Endothelial cell of umbilical vein (primary cell): ENCODE results near the gene HOXA9.

Experiments
- POLR2A ChIP-seq: IDR thresholded peaks from 2 replicates; pipeline ENCODE4 v1.6.1; 2012; ENCODE audit warnings: low read depth, mild to moderate bottlenecking, control low read depth, low read length
- TF ChIP-seq, protein P1 (sequence below), 2 donors: IDR thresholded peaks; 1 replicate in 1 of 2; 2 replicates in 1 of 2; pipeline ENCODE4 v1.5.1; 2011; ENCODE audit warnings: low read length in 2 of 2, mild to moderate bottlenecking in 2 of 2, moderate library complexity in 2 of 2, control low read depth in 1 of 2, inconsistent platforms in 1 of 2, low read depth in 1 of 2; ENCODE audit not compliant: insufficient read depth in 1 of 2; ENCODE audit errors: extremely low read depth in 1 of 2
- TF ChIP-seq, protein P2 (sequence below): IDR thresholded peaks from 2 replicates; pipeline ENCODE4 v1.6.1; 2011; ENCODE audit not compliant: insufficient read depth, insufficient read length

DNA sequence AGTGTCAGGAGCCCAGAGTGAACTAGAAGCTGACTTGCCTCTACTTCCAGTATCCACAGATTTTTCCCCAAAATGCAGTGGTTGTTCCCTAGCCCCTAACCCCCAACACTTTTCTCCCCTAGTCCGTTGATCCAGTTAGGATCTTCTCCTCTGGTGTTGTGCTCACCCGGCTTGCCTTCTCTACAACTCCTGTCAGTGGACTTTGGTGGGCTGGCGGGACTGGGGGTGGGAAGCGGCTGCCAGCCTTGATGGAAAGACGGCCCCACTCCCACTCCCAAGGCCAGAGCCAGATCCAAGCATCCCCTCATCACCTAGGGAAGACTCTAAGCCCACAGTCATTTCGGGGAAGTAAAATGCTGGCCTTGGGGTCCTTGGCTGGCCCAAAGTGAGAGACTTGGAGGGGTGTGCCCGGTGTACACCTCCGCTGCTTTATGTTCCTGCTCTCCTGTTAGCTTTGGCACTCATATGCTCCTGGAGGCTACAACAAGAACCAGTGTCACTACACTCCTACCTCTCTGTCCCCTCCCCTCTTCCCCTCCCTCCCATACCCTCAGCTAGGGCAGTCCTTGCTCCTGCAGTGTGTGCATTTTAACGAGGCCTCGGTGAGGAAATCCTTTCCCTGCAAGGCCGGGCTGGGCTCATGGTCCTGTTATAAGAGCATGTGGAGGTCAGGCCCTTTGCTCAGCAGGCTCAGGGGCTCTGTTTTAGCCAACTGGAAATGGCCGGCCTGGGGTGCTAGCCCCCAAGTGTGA, 9.7 kb upstream of the HOXA9 start:
- TF ChIP-seq, protein P1, sequence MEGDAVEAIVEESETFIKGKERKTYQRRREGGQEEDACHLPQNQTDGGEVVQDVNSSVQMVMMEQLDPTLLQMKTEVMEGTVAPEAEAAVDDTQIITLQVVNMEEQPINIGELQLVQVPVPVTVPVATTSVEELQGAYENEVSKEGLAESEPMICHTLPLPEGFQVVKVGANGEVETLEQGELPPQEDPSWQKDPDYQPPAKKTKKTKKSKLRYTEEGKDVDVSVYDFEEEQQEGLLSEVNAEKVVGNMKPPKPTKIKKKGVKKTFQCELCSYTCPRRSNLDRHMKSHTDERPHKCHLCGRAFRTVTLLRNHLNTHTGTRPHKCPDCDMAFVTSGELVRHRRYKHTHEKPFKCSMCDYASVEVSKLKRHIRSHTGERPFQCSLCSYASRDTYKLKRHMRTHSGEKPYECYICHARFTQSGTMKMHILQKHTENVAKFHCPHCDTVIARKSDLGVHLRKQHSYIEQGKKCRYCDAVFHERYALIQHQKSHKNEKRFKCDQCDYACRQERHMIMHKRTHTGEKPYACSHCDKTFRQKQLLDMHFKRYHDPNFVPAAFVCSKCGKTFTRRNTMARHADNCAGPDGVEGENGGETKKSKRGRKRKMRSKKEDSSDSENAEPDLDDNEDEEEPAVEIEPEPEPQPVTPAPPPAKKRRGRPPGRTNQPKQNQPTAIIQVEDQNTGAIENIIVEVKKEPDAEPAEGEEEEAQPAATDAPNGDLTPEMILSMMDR (IDR thresholded peaks at IDR 0.05; ENCODE audit: extremely low read depth in 1 of 2, insufficient read depth in 1 of 2, low read depth in 1 of 2, low read length in 2 of 2) = no peak
- TF ChIP-seq, protein P2, sequence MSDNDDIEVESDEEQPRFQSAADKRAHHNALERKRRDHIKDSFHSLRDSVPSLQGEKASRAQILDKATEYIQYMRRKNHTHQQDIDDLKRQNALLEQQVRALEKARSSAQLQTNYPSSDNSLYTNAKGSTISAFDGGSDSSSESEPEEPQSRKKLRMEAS = no peak
- no peak for TF ChIP-seq POLR2A
